Progenitor cell of endocrine pancreas (in vitro differentiated cells): ENCODE results near the gene C19orf38. TPM values are rescaled to one million over a fixed set of nuclear protein-coding genes. Genes with fewer than 3 reads are reported as not detected.
"Not testable (repeated sequence)": the region's sequence is repeated elsewhere in the genome, so short reads cannot be mapped to it uniquely, and the experiment has no call there.

Source experiments
- DNase-seq: peaks from one replicate; pipeline ENCODE4 v3.0.0; 2021; ENCODE audit warnings: low spot score; ENCODE audit not compliant: unreplicated experiment
- H3K27ac Mint-ChIP-seq: 2 replicates; pipeline ENCODE4 v1.8.0; 2021; ENCODE audit warnings: mild to moderate bottlenecking, moderate library complexity, mixed read lengths
- H3K27me3 Mint-ChIP-seq: 2 replicates; pipeline ENCODE4 v1.8.0; 2021; ENCODE audit warnings: mixed read lengths
- H3K36me3 Mint-ChIP-seq: 2 replicates; pipeline ENCODE4 v1.8.0; 2022; ENCODE audit warnings: mixed read lengths; ENCODE audit not compliant: insufficient read depth
- H3K4me1 Mint-ChIP-seq: 2 replicates; pipeline ENCODE4 v1.8.0; 2021; ENCODE audit warnings: low read depth, mixed read lengths
- H3K4me3 Mint-ChIP-seq: 2 replicates; pipeline ENCODE4 v1.8.0; 2021; ENCODE audit warnings: low read depth, mild to moderate bottlenecking, moderate library complexity, mixed read lengths
- H3K9me3 Mint-ChIP-seq: 2 replicates; pipeline ENCODE4 v1.8.0; 2021; ENCODE audit warnings: low read depth, mixed read lengths
- CTCF ChIP-seq: fragments of 200-600 bp; sonication (generic); IDR thresholded peaks from one replicate; pipeline ENCODE4 v1.5.0; 2021; ENCODE audit warnings: antibody characterized with exemption, mild to moderate bottlenecking; ENCODE audit not compliant: unreplicated experiment
- total RNA-seq: library from RNA; stranded (reverse); gene quantifications from 2 replicates; pipeline ENCODE4 v1.2.1, GENCODE V29; 2021

Gene C19orf38
- total RNA-seq, 1 donor from 2014 or later = 0.31 TPM

GRCh38 chr19:10876459-10877240 is 28.4 kb downstream of the C19orf38 start:
- Mint-ChIP-seq H3K4me3 (no peak overlapping the region), H3K4me1 (peaks cover 27% of the 10 kb centered on the region), H3K36me3 (peaks cover 3% of the 10 kb centered on the region), H3K9me3 (peaks cover 3% of the 10 kb centered on the region), H3K27ac (peak overlapping the region; percentile 38), H3K27me3 (no peaks in the 10 kb centered on the region)
- DNase-seq = no peak
- TF ChIP-seq CTCF = no peak

GRCh38 chr19:10877608-10878007 is 29.4 kb downstream of the C19orf38 start:
- H3K27ac Mint-ChIP-seq = peak overlapping the region; percentile 88
- peaks cover 32% of the 10 kb centered on the region for H3K4me1 Mint-ChIP-seq
- H3K36me3 Mint-ChIP-seq, H3K4me3 Mint-ChIP-seq, DNase-seq, H3K27me3 Mint-ChIP-seq, H3K9me3 Mint-ChIP-seq: not testable (repeated sequence)

- Mint-ChIP-seq H3K4me3 (no peak overlapping the region), H3K27ac (peak overlapping the region; percentile 88), H3K4me1 (peaks cover 29% of the 10 kb centered on the region), H3K36me3 (peaks cover 3% of the 10 kb centered on the region), H3K27me3 (no peaks in the 10 kb centered on the region), H3K9me3 (peaks cover 3% of the 10 kb centered on the region)
- no peak for TF ChIP-seq CTCF
- DNase-seq = no peak
These were observed 30.0 kb downstream of the C19orf38 start for GRCh38 chr19:10878253-10878652.

GRCh38 chr19:10881403-10882107 is 33.3 kb downstream of the C19orf38 start:
- Mint-ChIP-seq H3K4me1 (peaks cover 30% of the 10 kb centered on the region), H3K27ac (peak overlapping the region; percentile 75), H3K36me3 (peaks cover 3% of the 10 kb centered on the region), H3K27me3 (no peaks in the 10 kb centered on the region), H3K4me3 (peak overlapping the region; percentile 26), H3K9me3 (peaks cover 3% of the 10 kb centered on the region)
- TF ChIP-seq CTCF = no peak
- DNase-seq = no peak

- Mint-ChIP-seq H3K27ac (peak overlapping the region; percentile 75), H3K4me1 (peaks cover 31% of the 10 kb centered on the region), H3K36me3 (peaks cover 3% of the 10 kb centered on the region), H3K4me3 (peak overlapping the region; percentile 26), H3K9me3 (peaks cover 3% of the 10 kb centered on the region), H3K27me3 (no peaks in the 10 kb centered on the region)
- DNase-seq = no peak
- no peak for TF ChIP-seq CTCF
These were observed 33.9 kb downstream of the C19orf38 start for GRCh38 chr19:10882108-10882457.
